HEK293 (cell line): ENCODE data around the gene UCK1.
A peak's percentile ranks its signal among the peaks of the same experiment; 100 is the strongest.

Source experiments
- CTCF ChIA-PET: fragments of 350-600 bp; formaldehyde crosslinking; extraction: SDS; loops from one replicate; lab custom pipeline; 2021; ENCODE audit warnings: antibody characterized with exemption; lab: Yijun Ruan, JAX
- POLR2A ChIA-PET: fragments of 300-600 bp; formaldehyde crosslinking; extraction: SDS; loops from one replicate; lab custom pipeline; 2020; ENCODE audit warnings: antibody characterized with exemption, inconsistent platforms; lab: Yijun Ruan, JAX
- H3K27ac ChIP-seq: fragments of 200-500 bp; sonication (Bioruptor generic); 2 replicates; pipeline ENCODE4 v1.5.1; 2014; ENCODE audit warnings: low read depth, low read length, control low read depth, inconsistent platforms; ENCODE audit errors: extremely low read depth
- H3K36me3 ChIP-seq, 2 experiments: fragments of 200-500 bp in 1 of 2; sonication (Bioruptor generic) in 1 of 2; 1 replicate in 1 of 2; 2 replicates in 1 of 2; pipeline ENCODE4 v1.5.1; 2014 to 2017; ENCODE audit warnings: inconsistent platforms in 2 of 2, low read length in 2 of 2; ENCODE audit not compliant: control insufficient read depth in 2 of 2, insufficient read depth in 1 of 2
- H3K4me1 ChIP-seq: fragments of 200-500 bp; sonication (Bioruptor generic); 2 replicates; pipeline ENCODE4 v1.5.1; 2014; ENCODE audit warnings: mild to moderate bottlenecking, low read length, inconsistent platforms; ENCODE audit not compliant: control insufficient read depth, insufficient read depth
- H3K4me3 ChIP-seq: 2 replicates; pipeline ENCODE4 v1.5.1; 2011; ENCODE audit warnings: low read depth, mild to moderate bottlenecking, control low read depth, low read length, moderate library complexity
- H3K9me3 ChIP-seq: fragments of 200-500 bp; sonication (Bioruptor generic); 2 replicates; pipeline ENCODE4 v1.5.1; 2014; ENCODE audit warnings: low read depth, low read length, inconsistent platforms; ENCODE audit not compliant: control insufficient read depth, insufficient read depth
- AEBP2 ChIP-seq: fragments of 450-650 bp; formaldehyde crosslinking; IDR thresholded peaks from 2 replicates; pipeline ENCODE4 v1.5.1; 2016; ENCODE audit warnings: missing biosample characterization, missing genetic modification characterization, borderline replicate concordance
- BCL11A ChIP-seq: fragments of 450-650 bp; formaldehyde crosslinking; IDR thresholded peaks from 2 replicates; pipeline ENCODE4 v1.5.1; 2016; ENCODE audit warnings: low read depth, missing biosample characterization, missing genetic modification characterization
- CTCF ChIP-seq: fragments of 450-650 bp; formaldehyde crosslinking; IDR thresholded peaks from 2 replicates; pipeline ENCODE4 v1.5.1; 2016; ENCODE audit warnings: missing biosample characterization, missing genetic modification characterization
- GLIS2 ChIP-seq: fragments of 450-650 bp; formaldehyde crosslinking; IDR thresholded peaks from 2 replicates; pipeline ENCODE4 v1.5.1; 2016; ENCODE audit warnings: missing biosample characterization, missing genetic modification characterization
- INSM2 ChIP-seq: fragments of 450-650 bp; formaldehyde crosslinking; IDR thresholded peaks from 2 replicates; pipeline ENCODE4 v1.5.1; 2016; ENCODE audit warnings: missing biosample characterization, missing genetic modification characterization
- SCRT1 ChIP-seq: fragments of 450-650 bp; formaldehyde crosslinking; IDR thresholded peaks from 2 replicates; pipeline ENCODE4 v1.5.1; 2016; ENCODE audit warnings: missing biosample characterization, missing genetic modification characterization, borderline replicate concordance
- SCRT2 ChIP-seq: fragments of 450-650 bp; formaldehyde crosslinking; IDR thresholded peaks from 2 replicates; pipeline ENCODE4 v1.5.1; 2016; ENCODE audit warnings: missing biosample characterization, missing genetic modification characterization
- ZBTB44 ChIP-seq: fragments of 450-650 bp; IDR thresholded peaks from 2 replicates; pipeline ENCODE4 v1.5.1; 2018; ENCODE audit warnings: missing biosample characterization, mild to moderate bottlenecking, missing genetic modification characterization
- ZBTB49 ChIP-seq: fragments of 450-650 bp; formaldehyde crosslinking; IDR thresholded peaks from 2 replicates; pipeline ENCODE4 v1.5.1; 2016; ENCODE audit warnings: missing biosample characterization, missing genetic modification characterization, low read depth
- ZNF112 ChIP-seq: fragments of 450-650 bp; formaldehyde crosslinking; IDR thresholded peaks from 2 replicates; pipeline ENCODE4 v1.5.0; 2017; ENCODE audit warnings: missing biosample characterization, missing genetic modification characterization
- ZNF114 ChIP-seq: fragments of 450-650 bp; formaldehyde crosslinking; IDR thresholded peaks from 2 replicates; pipeline ENCODE4 v1.5.0; 2017; ENCODE audit warnings: missing biosample characterization, missing genetic modification characterization
- ZNF132 ChIP-seq: fragments of 450-650 bp; formaldehyde crosslinking; IDR thresholded peaks from 2 replicates; pipeline ENCODE4 v1.5.1; 2017; ENCODE audit warnings: missing biosample characterization, missing genetic modification characterization, borderline replicate concordance
- ZNF513 ChIP-seq: fragments of 450-650 bp; IDR thresholded peaks from 2 replicates; pipeline ENCODE4 v1.5.1; 2018; ENCODE audit warnings: missing biosample characterization, missing genetic modification characterization
- ZNF621 ChIP-seq: fragments of 450-650 bp; formaldehyde crosslinking; IDR thresholded peaks from 2 replicates; pipeline ENCODE4 v1.5.1; 2017; ENCODE audit warnings: missing biosample characterization, missing genetic modification characterization
- ZNF639 ChIP-seq: fragments of 450-650 bp; formaldehyde crosslinking; IDR thresholded peaks from 2 replicates; pipeline ENCODE4 v1.5.1; 2016; ENCODE audit warnings: missing biosample characterization, missing genetic modification characterization
- ZNF654 ChIP-seq: fragments of 450-650 bp; formaldehyde crosslinking; IDR thresholded peaks from 2 replicates; pipeline ENCODE4 v1.5.1; 2016; ENCODE audit warnings: low read depth, missing biosample characterization, missing genetic modification characterization
- ZNF76 ChIP-seq: fragments of 450-650 bp; formaldehyde crosslinking; IDR thresholded peaks from 2 replicates; pipeline ENCODE4; 2016; ENCODE audit warnings: low read depth, missing biosample characterization, missing genetic modification characterization, borderline replicate concordance
- ZNF792 ChIP-seq: fragments of 450-650 bp; formaldehyde crosslinking; IDR thresholded peaks from 2 replicates; pipeline ENCODE4 v1.5.1; 2016; ENCODE audit warnings: missing biosample characterization, missing genetic modification characterization
- ZSCAN30 ChIP-seq: fragments of 450-650 bp; IDR thresholded peaks from 2 replicates; pipeline ENCODE4 v1.5.1; 2018; ENCODE audit warnings: missing biosample characterization, mild to moderate bottlenecking, missing genetic modification characterization, moderate library complexity

The UCK1 gene

GRCh38 chr9:131487001-131487400 lies 44.1 kb downstream of the UCK1 start (continued):
- TF ChIP-seq CTCF (no peak), INSM2 (tag by site-specific recombination) (no peak)

GRCh38 chr9:131485728-131486422 lies 45.2 kb downstream of the UCK1 start:
- ChIA-PET POLR2A (interaction anchor here (1.2 kb wide), 1 partner anchor 112 kb away, joined by 4 read pairs; no protein-coding TSS in a partner anchor), CTCF (no interaction called here)
- TF ChIP-seq SCRT2 (tag by site-specific recombination) = peak; percentile 78
- 0 out of 2 replicates have a peak, but pooled peaks have one; percentile 48 for TF ChIP-seq SCRT1 (tag by site-specific recombination)
- TF ChIP-seq ZSCAN30 (tag by site-specific recombination) = no peak
- no peak for TF ChIP-seq AEBP2 (tag by site-specific recombination)
- no peaks in the 10 kb centered on the region for H3K9me3 ChIP-seq
- no peak overlapping the region for H3K27ac ChIP-seq
- H3K4me1 ChIP-seq = no peaks in the 10 kb centered on the region
- no peak overlapping the region for H3K4me3 ChIP-seq
- H3K36me3 ChIP-seq = peaks cover 45 to 98% of the 10 kb centered on the region in 2 experiments

GRCh38 chr9:131485206-131485605 lies 45.9 kb downstream of the UCK1 start:
- Histone ChIP-seq H3K9me3 (no peaks in the 10 kb centered on the region), H3K36me3 (peaks cover 50 to 98% of the 10 kb centered on the region in 2 experiments), H3K4me3 (no peak overlapping the region), H3K27ac (no peak overlapping the region), H3K4me1 (no peaks in the 10 kb centered on the region)
- ChIA-PET CTCF (interaction anchor here (0.7 to 0.9 kb wide), 2 partner anchors 11 to 15 kb away, joined by 4 read pairs; no protein-coding TSS in a partner anchor), POLR2A (interaction anchor here (0.5 to 1.2 kb wide), 2 partner anchors 112 to 242 kb away, joined by 3 to 4 read pairs; no protein-coding TSS in a partner anchor)
- no peak for TF ChIP-seq ZNF654 (tag by site-specific recombination)
- no peak for TF ChIP-seq ZNF132 (tag by site-specific recombination)
- no peak for TF ChIP-seq GLIS2 (tag by site-specific recombination)
- no peak for TF ChIP-seq ZNF513 (tag by site-specific recombination)
- no peak for TF ChIP-seq ZBTB49 (tag by site-specific recombination)
- no peak for TF ChIP-seq ZNF76
- no peak for TF ChIP-seq ZNF792
- TF ChIP-seq ZNF114 (tag by site-specific recombination) = no peak
- no peak for TF ChIP-seq ZBTB44 (tag by site-specific recombination)
- no peak for TF ChIP-seq BCL11A (tag by site-specific recombination)
- no peak for TF ChIP-seq ZNF112 (tag by site-specific recombination)
- TF ChIP-seq ZNF621 (tag by site-specific recombination) = no peak
- TF ChIP-seq ZNF639 = no peak
